HG03045 (cell line): ENCODE measurements around the gene KRTAP3-3.

Experiments
- ATAC-seq: cut with Tn5 transposase; IDR thresholded peaks from one replicate; pipeline ENCODE4 v1.9.1; 2021; ENCODE audit warnings: mild to moderate bottlenecking, moderate library complexity; ENCODE audit not compliant: unreplicated experiment

KRTAP3-3 gene

GRCh38 chr17:40961591-40961990 lies 32.4 kb downstream of the KRTAP3-3 start:
- no peak for ATAC-seq

DNA sequence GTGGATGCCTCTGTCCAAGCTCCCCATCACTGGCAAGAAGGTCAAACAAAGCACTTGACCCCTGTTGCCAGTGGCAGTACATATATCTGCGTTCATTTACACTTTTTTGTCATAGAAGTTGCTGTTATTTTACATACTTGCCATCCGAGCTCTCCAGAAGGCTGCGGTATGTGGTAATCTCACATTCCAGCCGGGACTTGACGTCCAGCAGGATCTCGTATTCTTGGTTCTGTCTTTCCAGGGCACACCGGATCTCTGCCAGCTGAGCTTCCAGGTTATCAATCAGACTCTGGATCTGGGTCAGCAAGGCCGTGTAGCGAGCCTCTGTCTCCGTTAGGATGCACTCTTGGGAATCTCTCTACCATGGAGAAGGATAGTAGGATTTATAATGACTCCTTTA lies 33.8 kb downstream of the KRTAP3-3 start:
- ATAC-seq = no peak

DNA sequence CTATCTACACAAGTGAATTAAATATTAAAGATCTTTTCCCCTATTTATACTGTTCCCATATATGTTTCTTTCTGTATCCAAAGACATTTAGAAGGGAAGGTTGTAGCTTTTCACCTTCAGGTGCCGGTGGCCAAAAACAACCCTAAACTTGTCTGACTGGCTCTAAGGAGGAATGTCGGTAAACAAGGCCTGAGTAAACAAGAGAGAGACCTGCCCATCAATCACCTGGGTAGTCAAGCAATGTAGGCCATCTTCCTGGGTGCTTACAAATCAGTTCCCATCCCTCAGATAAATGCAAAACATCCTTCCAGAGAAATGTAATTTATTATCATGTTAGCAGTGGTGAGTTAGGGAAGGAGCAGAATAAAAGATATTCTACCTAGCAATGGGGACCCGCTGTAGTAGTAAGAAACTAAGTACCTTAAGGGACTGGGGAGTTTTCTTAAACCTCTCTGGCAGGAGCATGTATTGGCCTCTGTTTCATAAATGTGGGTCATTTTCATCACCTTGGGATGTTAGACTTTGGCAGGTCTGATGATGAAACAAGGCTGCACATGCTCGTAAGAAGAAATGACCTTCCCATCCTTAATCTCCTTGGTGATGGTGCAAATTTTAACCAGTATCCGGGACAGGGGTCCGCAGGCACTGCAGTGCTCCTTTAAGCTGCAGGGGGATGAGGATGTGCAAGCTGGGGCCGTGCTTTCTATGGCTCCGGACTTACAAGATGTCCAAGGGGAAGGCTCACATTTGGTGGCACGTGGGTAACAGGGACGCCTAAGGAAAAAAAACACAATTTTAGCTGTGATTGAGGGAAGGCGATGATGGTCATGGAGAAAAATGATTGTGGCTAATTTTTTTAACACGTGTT lies 35.6 kb downstream of the KRTAP3-3 start:
- ATAC-seq = no peak

GRCh38 chr17:40956401-40957254 lies 37.3 kb downstream of the KRTAP3-3 start:
- no peak for ATAC-seq

GRCh38 chr17:40953881-40954280 lies 40.1 kb downstream of the KRTAP3-3 start:
- no peak for ATAC-seq

GRCh38 chr17:40952661-40953060 lies 41.3 kb downstream of the KRTAP3-3 start:
- ATAC-seq = no peak

DNA sequence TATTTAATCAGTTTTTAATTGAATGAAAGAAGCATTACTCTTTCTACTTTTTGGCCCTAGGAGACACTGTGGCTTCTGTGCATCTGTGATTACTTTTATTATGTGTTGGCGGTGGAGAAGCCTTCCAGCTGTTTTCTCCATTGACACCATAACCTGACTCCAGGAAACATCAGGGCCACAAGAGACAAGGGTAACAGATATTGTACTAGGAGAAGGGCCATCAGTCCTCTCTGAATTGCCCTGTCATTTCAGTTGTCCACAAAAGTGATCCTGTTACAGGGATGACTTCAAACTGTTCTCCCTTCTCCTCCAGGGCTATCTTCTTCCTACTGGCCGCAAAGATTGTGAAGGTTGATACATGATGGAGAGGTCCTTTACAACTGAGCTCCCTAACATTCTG lies 41.8 kb downstream of the KRTAP3-3 start:
- no peak for ATAC-seq

DNA sequence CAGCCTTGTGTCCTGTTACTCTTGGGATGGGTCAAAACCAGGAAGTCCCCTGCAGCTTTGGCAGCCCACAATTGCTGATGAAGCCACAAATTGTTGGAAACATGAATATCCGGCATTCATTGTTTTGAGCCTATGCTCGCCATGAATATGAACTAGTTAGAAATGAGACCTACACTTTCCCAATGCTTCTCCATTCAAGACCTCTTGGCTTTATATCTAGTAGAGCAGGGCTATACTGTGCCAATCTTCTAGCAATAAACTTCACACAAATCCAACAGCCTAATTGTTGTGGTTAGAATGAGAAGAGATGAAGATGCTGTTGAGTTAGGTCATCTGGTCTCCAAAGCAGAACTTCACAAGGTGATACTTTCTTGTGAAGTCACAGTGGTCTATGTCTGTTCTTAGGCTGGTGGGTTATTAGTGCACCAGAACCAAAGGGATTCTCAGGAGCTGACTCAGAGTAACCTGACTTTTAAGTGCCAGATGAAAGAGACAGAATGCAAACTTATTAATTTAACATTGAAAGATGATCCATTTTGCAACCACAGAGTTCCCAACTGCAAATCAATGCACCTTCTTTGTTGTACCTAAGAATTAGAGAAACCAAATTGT lies 42.8 kb downstream of the KRTAP3-3 start:
- no peak for ATAC-seq

DNA sequence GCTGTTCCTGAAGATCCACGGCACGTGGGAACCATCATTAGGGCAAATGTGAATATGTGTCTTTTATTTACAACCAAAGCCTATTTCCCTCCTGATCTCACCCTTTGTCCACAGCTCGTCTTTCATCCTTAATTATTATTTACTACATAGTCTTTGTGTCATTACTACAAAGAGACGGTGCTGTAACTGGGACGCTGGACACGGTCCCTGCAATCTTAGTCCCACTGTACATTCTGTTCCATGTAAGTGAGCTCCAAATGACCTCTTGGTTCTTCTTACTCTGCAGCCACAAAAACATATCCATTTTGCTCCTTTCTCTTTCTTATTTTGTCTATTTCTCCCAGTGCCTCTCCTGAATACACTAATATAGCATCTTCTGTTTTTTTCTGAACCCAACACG lies 43.8 kb downstream of the KRTAP3-3 start:
- ATAC-seq = no peak

DNA sequence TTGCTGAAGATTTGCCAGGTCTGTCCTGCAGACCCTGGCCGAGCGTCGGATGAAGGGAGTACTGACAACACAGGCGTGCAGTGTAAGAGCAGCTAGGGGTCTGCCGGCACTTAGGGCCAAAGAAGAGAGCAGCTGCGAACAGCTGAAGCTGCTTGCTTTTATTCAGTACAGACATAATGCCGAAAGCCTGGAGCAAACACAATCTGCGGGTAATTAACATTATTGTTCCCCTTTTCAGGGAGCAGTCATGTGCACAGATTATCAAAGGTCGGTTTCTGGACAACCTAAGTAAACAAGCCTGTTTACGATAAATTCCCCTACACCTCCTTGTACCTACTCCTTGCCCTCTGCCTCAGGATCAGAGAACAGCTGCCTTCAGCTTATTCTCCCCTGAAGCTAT lies 44.5 kb downstream of the KRTAP3-3 start:
- ATAC-seq = no peak

DNA sequence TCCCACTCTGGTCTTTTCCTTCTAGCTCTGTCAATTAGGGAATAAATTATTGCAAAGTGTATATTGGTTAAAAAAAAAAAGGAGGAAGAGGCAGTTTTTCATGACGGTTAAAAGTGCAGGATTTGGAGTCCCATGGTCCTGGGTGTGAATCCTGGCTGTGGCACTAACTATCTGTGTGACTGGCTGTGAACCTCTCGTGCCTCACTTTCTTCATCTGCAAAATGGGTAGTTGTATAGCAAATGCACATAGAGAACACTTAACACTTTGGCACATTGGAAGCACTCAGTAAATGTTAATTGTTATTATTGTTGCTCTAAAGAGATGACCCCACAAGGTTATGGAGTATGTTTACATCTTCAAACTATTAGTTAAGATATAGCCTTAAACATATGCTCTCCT lies 46.0 kb downstream of the KRTAP3-3 start:
- no peak for ATAC-seq

DNA sequence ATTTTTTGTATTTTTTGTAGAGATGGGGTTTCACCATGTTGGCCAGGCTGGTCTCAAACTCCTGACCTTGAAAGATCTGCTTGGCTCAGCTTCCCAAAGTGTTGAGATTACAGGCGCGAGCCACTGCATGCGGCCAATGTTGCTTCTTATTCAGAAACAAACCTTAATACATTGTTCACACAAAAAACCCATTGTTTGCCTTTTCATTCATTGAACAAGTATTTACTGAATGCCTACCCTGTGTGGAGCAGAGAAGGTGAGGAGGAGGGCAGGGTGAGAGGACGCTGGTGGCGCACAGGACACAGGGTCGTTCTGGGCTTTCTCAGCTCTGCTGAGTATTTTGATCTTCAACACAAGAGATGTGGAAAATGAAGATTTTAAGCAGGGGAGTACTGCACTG lies 48.5 kb downstream of the KRTAP3-3 start:
- ATAC-seq = no peak

GRCh38 chr17:40944531-40944930 lies 49.4 kb downstream of the KRTAP3-3 start:
- no peak for ATAC-seq
